Measurements from ENCODE around the gene CD82.

The CD82 gene

DNA sequence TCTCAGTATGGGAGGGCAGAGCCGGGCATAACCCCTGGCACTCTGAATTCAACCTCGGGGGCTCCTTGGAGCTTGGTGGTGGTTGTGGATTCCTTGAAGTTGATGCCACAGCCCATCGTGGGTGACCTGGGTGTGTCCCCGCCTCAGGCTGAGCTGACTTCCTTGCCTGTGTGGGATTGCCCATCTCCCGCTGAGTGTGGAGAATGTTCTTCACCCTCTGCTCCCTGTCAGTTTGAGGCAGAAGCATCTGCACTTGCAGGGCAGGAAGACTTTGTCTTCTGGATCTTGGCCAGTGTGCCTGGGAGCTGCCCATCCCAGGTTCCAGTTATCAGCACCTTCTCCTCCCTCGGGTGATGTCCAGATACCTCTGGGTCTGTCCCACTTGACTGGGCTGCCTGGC, 25.3 kb downstream of the CD82 start:
- Histone ChIP-seq H3K4me3 (no peak overlapping the region), H3K27ac (peak overlapping the region; percentile 76 to 86)
- DNase-seq (ENCODE audit: low spot score) = no peak
- TF ChIP-seq, protein P1, sequence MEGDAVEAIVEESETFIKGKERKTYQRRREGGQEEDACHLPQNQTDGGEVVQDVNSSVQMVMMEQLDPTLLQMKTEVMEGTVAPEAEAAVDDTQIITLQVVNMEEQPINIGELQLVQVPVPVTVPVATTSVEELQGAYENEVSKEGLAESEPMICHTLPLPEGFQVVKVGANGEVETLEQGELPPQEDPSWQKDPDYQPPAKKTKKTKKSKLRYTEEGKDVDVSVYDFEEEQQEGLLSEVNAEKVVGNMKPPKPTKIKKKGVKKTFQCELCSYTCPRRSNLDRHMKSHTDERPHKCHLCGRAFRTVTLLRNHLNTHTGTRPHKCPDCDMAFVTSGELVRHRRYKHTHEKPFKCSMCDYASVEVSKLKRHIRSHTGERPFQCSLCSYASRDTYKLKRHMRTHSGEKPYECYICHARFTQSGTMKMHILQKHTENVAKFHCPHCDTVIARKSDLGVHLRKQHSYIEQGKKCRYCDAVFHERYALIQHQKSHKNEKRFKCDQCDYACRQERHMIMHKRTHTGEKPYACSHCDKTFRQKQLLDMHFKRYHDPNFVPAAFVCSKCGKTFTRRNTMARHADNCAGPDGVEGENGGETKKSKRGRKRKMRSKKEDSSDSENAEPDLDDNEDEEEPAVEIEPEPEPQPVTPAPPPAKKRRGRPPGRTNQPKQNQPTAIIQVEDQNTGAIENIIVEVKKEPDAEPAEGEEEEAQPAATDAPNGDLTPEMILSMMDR (IDR thresholded peaks at IDR 0.05) = no peak

DNA sequence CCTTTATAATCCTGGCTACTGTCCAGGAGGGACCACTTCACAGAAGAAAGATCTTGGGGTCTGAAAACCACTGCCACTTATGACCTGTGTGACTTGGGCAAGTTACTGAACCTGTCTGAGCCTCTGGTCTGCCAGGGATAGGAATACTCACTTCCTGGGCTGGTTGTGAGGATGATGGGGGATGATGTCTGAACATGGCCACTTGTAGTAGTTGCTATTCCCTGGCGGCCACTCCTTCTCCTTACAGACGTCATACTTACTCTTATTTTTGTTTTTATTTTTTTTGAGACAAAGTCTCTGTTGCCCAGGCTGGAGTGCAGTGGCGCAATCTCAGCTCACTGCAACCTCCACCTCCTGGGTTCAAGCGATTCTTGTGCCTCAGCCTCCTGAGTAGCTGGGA, 26.1 kb downstream of the CD82 start:
- H3K27ac ChIP-seq = peak overlapping the region; percentile 76 to 86
- H3K4me3 ChIP-seq = no peak overlapping the region
- DNase-seq (ENCODE audit: low spot score) = no peak
- TF ChIP-seq, protein P1 (IDR thresholded peaks at IDR 0.05) = no peak

DNA sequence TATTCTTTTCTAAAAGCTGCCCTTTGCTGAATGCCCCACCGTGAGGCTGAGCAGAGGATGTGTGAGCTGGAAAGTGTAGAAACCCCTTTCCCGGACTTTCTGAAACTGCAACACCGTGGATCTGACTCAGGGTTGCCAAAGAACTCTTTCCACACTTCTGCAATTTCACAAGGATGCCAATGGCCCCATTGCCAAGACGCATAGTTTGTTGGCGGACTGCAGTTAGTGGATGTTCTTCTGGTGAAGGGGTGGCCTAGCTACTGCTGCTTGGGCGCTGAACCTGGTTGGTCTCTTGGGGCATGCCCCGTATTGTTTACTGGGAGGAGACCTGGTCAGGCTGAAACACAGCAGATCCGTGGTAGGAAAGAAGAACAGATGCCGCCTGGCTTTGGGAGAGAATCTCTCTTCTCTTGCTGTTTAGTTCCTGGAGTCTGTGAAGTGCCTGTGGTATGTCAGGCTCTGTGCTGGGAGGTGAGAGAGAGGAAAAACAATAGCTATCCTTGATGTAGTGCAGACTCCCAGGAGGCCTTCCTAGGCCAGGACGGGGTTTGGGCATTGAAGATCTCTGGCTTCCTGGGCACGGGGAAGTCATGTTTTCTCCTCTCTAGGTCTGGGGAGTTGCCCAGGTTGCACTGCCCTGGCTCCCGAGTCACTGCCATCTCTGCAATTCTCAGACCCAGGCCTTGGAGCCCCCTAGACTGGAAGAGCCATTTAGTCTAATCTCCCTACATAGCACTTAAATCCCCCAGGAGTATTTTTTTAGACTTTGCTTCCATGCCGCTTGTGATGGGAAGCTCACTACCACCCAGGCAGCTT, 26.9 kb downstream of the CD82 start:
- TF ChIP-seq, protein P1 (IDR thresholded peaks at IDR 0.05) = no peak
- peak; percentile 92 for DNase-seq (ENCODE audit: low spot score)
- no peak overlapping the region for H3K4me3 ChIP-seq
- peak overlapping the region; percentile 76 to 86 for H3K27ac ChIP-seq

DNA sequence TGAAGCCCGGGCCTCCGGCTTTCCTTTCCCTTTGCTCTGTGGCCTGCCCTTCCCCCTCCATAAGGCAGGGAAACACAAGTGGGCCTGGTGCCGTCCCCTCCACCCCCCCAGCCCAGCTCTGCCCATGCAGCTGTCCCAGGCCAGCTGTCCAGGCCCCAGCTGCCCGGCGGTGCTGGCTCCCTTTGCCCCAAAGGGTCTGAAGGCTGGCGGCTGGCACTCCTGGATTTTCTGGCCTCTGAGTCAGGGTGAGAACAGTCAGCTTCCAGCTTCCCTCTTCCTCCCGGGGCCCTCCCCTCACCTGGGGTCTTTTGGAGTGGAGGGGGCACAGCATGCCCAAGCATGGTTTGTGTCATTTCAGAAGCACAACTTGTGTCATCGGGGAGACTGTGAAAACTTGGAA, 27.8 kb downstream of the CD82 start:
- TF ChIP-seq, protein P1 (IDR thresholded peaks at IDR 0.05) = no peak
- peak overlapping the region; percentile 76 to 86 for H3K27ac ChIP-seq
- no peak for DNase-seq (ENCODE audit: low spot score)
- H3K4me3 ChIP-seq = no peak overlapping the region

DNA sequence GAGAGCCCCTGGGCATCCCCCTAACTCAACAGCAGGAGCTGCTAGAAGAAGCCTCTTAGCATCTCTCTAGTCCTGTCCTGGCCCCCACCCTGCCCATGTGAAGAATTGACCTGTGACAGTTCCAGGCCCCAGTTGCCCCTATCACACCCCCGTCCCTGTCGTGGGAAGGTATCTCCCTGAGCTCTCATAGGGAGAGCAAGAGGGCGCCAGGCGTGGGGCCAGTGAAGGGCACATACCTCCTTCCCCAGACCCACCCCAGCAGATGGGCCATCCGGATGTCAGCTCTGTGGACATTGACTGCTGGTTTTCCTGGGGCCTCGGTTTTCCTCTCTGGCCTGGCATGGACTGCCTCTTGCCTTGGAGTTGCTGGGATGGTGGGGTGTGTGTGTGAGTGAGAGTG, 29.5 kb downstream of the CD82 start:
- TF ChIP-seq, protein P1 (IDR thresholded peaks at IDR 0.05) = no peak
- Histone ChIP-seq H3K4me3 (no peak overlapping the region), H3K27ac (peak overlapping the region in 1 of 2 donors; percentile 86)
- no peak for DNase-seq (ENCODE audit: low spot score)

DNA sequence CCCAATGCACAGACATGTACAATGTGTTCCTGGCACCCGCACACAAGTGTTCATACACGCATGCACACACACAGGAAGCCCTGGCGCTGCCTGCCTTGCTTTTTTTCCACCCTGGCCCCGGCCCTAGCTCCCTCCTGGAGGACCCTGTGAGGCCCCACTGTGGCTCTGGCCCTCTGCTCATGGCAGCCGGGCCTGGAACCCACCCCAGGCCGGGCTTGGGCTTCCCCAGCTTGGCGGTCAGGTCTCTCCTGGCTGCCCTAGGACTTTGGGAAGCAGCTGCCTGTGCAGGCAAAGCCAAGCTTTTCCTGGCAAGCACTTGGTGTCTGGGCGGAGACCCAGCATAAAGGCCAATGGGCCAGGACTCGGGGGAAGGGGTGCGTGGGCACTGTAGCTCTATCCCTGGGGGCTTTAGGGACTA, 30.5 kb downstream of the CD82 start:
- TF ChIP-seq, protein P1 (IDR thresholded peaks at IDR 0.05) = no peak
- peak; percentile 89 for DNase-seq (ENCODE audit: low spot score)
- H3K4me3 ChIP-seq = peak overlapping the region; percentile 0
- H3K27ac ChIP-seq = peak overlapping the region; percentile 51 to 86

Measured in coronary artery (tissue), 2 donors.